ENCODE data around the gene RPL6.

The RPL6 gene

DNA sequence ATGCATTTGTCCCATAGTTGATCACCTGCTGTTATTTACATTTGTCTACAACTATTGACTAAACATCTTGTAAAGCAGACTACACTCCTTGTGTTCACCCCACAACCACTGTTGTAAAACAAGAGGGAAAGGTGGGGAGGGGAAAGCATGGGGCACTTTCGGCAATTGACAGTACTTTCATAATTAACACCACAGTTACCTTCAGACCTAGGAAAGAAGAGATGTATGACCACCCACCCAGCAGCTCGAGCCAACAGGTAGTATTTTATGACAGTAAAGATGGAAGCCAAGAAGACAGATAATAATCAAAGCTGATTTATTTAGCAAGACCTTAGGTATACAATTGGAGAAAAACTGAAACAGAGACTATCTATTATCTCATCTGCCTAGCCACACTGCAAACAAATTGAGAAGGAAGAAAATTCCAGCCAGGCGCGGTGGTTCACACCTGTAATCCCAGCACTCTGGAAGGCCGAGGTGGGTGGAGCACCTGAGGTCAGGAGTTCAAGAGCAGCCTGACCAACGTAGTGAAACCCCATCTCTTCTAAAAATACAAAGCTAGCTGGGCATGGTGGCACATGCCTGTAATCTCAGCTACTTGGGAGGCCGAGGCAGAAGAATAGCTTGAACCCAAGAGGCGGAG is 38.4 kb downstream of the RPL6 start:
- no peak for DNase-seq

GRCh38 chr12:112370199-112370598 is 39.2 kb downstream of the RPL6 start:
- no peak for DNase-seq

- DNase-seq = no peak
Measured at GRCh38 chr12:112368856-112369255, 40.5 kb downstream of the RPL6 start.

GRCh38 chr12:112367965-112368364 is 41.4 kb downstream of the RPL6 start:
- DNase-seq = no peak

DNA sequence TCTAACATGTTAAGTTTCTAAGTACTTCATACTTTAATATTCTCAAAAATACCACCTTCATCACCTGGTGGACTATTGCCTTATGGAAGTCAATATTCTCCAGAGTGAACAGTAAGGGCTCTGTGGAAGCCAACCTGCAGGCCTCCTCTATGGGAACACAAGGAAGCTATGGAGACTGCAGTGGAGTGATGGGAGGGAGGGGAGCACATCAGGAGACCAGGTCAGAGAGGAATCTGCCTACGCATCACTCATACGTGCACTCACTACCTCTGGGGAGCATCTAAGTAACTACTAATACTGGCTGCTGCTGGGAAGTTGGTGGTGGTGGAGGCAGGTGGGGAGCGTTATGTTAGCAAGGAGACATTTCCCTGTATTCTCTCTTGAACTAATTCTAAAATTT is 47.1 kb downstream of the RPL6 start:
- DNase-seq = no peak

GRCh38 chr12:112361271-112361670 is 48.1 kb downstream of the RPL6 start:
- DNase-seq = no peak

DNA sequence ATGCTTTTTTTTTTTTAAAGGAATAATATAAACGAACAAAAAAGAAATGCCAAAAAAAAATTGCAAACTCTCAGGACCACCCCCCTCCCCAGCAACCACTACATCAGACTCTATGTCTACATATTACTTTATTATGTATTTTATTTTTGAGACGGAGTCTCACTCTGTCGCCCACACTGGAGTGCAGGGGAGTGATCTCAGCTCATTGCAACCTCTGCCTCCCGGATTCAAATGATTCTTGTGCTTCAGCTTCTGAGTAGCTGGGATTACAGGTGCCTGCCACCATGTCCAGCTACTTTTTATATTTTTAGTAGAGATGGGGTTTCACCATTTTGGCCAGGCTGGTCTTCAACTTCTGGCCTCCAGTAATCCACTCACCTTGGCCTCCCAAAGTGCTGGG is 50.1 kb downstream of the RPL6 start:
- DNase-seq = no peak

- DNase-seq = no peak
Measured at GRCh38 chr12:112357214-112357613, 52.2 kb downstream of the RPL6 start.

All from stimulated activated naive CD4-positive, alpha-beta T cell treated with Interleukin-2 at 50 U/mL for 16 hours (primary cell).